KMS-11 (cell line): ENCODE measurements around the gene MCEMP1.

ENCODE experiments used
- H2AFZ ChIP-seq: fragments of 200-600 bp; sonication (generic); 2 replicates; pipeline ENCODE4 v1.6.1; 2016; ENCODE audit warnings: antibody characterized with exemption, mixed run types, low read depth
- H3K27ac ChIP-seq: fragments of 200-600 bp; sonication (generic); 2 replicates; pipeline ENCODE4 v1.6.1; 2016; ENCODE audit warnings: mild to moderate bottlenecking, mixed run types
- H3K27me3 ChIP-seq: fragments of 200-600 bp; sonication (generic); 2 replicates; pipeline ENCODE4 v1.6.1; 2017; ENCODE audit warnings: mild to moderate bottlenecking, low read depth, mixed run types, moderate library complexity; ENCODE audit not compliant: insufficient read depth
- H3K36me3 ChIP-seq: fragments of 200-600 bp; sonication (generic); 2 replicates; pipeline ENCODE4 v1.6.1; 2017; ENCODE audit warnings: mild to moderate bottlenecking, mixed run types; ENCODE audit not compliant: insufficient read depth
- H3K4me1 ChIP-seq: fragments of 200-600 bp; sonication (generic); 2 replicates; pipeline ENCODE4 v1.6.1; 2016; ENCODE audit warnings: mild to moderate bottlenecking, low read depth, mixed run types; ENCODE audit not compliant: poor library complexity, severe bottlenecking
- H3K4me2 ChIP-seq: fragments of 200-600 bp; sonication (generic); 2 replicates; pipeline ENCODE4 v1.7.0; 2016; ENCODE audit warnings: mild to moderate bottlenecking, mixed run types
- H3K4me3 ChIP-seq: fragments of 200-600 bp; sonication (generic); IDR thresholded peaks from 2 replicates; pipeline ENCODE4 v1.6.1; 2017; ENCODE audit warnings: low read depth, low read length, mixed read lengths; ENCODE audit not compliant: insufficient read depth
- H3K79me2 ChIP-seq: fragments of 200-600 bp; sonication (generic); 2 replicates; pipeline ENCODE4 v1.6.1; 2016; ENCODE audit warnings: low read depth, mixed run types; ENCODE audit not compliant: insufficient read depth
- H3K9ac ChIP-seq: fragments of 200-600 bp; sonication (generic); 2 replicates; pipeline ENCODE4 v1.6.1; 2016; ENCODE audit warnings: mild to moderate bottlenecking, mixed run types
- H4K20me1 ChIP-seq: fragments of 200-600 bp; sonication (generic); 2 replicates; pipeline ENCODE4 v1.6.1; 2016; ENCODE audit warnings: mild to moderate bottlenecking, mixed run types; ENCODE audit not compliant: insufficient read depth
- TF ChIP-seq, protein P1 (sequence below): fragments of 200-600 bp; sonication (generic); conservative IDR thresholded peaks from 2 replicates; pipeline ENCODE4 v1.6.1; 2017; ENCODE audit warnings: low read depth, mild to moderate bottlenecking, antibody characterized with exemption, low read length, moderate library complexity, mixed read lengths

Gene MCEMP1

DNA sequence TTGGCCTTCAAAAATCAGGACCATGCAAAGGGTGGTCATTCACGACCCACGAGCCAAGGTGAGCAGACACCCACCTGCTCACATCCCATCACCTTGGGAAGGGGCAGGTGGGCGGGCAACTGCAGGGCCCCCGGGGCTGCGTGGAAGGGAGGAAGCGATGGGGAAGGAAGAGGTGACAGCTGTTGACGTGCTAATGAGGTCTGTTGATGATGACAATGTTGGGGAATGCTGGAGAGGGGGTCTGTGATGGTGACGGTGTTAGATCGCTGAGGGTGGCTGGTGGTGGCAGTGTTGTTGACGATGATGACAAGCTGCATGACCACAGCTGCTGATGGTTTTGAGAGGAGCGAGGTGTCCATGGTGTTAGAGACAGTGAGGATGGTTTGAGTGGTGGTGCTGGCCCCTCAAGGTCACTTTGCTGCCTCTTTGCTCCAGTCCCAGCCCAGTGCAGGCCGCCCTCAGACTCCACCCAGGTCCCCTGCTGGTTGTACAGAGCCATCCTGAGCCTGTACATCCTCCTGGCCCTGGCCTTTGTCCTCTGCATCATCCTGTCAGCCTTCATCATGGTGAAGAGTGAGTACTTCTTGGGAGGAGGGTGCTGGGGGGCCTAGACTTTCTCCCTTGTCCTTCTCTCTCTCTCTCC is 900 bp downstream of the MCEMP1 start:
- Histone ChIP-seq H3K79me2 (no peaks in the 10 kb centered on the region), H4K20me1 (no peaks in the 10 kb centered on the region), H3K9ac (no peak overlapping the region), H3K36me3 (no peaks in the 10 kb centered on the region), H3K4me3 (no peak overlapping the region), H3K27me3 (peaks cover 49% of the 10 kb centered on the region), H3K4me1 (no peaks in the 10 kb centered on the region), H3K27ac (no peak overlapping the region), H2AFZ (no peak overlapping the region), H3K4me2 (no peak overlapping the region)
- TF ChIP-seq, protein P1, sequence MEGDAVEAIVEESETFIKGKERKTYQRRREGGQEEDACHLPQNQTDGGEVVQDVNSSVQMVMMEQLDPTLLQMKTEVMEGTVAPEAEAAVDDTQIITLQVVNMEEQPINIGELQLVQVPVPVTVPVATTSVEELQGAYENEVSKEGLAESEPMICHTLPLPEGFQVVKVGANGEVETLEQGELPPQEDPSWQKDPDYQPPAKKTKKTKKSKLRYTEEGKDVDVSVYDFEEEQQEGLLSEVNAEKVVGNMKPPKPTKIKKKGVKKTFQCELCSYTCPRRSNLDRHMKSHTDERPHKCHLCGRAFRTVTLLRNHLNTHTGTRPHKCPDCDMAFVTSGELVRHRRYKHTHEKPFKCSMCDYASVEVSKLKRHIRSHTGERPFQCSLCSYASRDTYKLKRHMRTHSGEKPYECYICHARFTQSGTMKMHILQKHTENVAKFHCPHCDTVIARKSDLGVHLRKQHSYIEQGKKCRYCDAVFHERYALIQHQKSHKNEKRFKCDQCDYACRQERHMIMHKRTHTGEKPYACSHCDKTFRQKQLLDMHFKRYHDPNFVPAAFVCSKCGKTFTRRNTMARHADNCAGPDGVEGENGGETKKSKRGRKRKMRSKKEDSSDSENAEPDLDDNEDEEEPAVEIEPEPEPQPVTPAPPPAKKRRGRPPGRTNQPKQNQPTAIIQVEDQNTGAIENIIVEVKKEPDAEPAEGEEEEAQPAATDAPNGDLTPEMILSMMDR = no peak

DNA sequence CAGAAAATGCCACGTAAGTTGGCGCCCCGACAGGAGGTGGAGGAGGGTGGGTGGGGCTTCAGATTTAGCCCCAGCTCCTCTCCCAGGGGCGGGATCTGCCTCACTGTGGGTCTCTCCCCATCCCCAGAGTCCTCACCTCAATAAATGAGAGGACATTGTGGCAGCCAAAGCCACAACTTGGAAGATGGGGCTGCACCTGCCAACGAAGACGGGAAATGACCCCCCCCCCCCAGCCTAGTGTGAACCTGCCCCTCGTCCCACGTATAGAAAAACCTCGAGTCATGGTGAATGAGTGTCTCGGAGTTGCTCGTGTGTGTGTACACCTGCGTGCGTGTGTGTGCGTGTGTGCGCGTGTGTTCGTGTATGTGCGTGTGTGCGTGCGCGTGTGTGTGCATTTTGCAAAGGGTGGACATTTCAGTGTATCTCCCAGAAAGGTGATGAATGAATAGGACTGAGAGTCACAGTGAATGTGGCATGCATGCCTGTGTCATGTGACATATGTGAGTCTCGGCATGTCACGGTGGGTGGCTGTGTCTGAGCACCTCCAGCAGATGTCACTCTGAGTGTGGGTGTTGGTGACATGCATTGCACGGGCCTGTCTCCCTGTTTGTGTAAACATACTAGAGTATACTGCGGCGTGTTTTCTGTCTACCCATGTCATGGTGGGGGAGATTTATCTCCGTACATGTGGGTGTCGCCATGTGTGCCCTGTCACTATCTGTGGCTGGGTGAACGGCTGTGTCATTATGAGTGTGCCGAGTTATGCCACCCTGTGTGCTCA is 2.3 kb downstream of the MCEMP1 start:
- H3K36me3 ChIP-seq = no peaks in the 10 kb centered on the region
- no peaks in the 10 kb centered on the region for H3K79me2 ChIP-seq
- H2AFZ ChIP-seq = no peak overlapping the region
- no peak overlapping the region for H3K4me2 ChIP-seq
- H3K9ac ChIP-seq = no peak overlapping the region
- H3K4me3 ChIP-seq = no peak overlapping the region
- no peaks in the 10 kb centered on the region for H4K20me1 ChIP-seq
- H3K27ac ChIP-seq = no peak overlapping the region
- no peaks in the 10 kb centered on the region for H3K4me1 ChIP-seq
- TF ChIP-seq, protein P1 = no peak
- H3K27me3 ChIP-seq = peaks cover 40% of the 10 kb centered on the region

DNA sequence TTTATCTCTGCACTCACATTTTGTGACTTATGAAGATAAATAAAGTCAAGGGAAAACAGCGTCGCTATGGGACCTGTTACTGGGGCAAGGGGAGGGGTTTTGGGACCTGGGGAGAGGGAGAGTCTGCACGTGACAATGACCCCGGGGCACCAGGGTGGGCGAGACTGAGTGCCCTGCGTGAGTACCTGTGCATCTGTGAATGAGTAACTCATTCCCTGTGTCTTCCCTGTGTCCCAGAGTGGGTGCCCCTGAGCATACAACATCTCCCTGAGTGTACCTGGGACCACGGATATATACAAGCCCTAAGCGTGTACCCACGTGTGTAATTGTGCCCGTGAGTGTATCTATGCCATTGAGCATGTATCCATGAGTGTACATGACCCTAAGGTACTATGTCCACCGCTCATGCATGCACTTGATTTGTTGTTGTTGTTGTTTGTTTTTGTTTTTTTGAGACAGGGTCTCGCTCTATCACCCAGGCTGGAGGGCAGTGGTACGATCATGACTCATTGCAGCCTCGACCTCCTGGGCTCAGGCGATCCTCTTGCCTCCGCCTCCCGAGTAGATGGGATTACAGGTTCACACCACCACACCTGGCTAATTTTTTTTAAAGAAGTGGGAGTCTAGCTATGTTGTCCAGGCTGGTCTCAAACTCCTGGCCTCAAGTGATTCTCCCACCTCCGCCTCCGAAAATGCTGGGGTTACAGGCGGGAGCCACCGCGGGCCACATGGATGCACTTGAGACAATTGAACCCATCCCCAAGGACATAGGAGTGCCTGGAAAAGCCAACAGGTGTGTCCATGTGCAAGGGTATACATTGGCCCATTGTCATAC is 3.1 kb downstream of the MCEMP1 start:
- peak overlapping the region; percentile 39 for H3K4me2 ChIP-seq
- no peaks in the 10 kb centered on the region for H3K4me1 ChIP-seq
- H3K27me3 ChIP-seq = peaks cover 33% of the 10 kb centered on the region
- no peak overlapping the region for H3K27ac ChIP-seq
- H3K36me3 ChIP-seq = no peaks in the 10 kb centered on the region
- H4K20me1 ChIP-seq = no peaks in the 10 kb centered on the region
- H3K4me3 ChIP-seq = no peak overlapping the region
- H3K79me2 ChIP-seq = no peaks in the 10 kb centered on the region
- TF ChIP-seq, protein P1 = no peak
- peak overlapping the region; percentile 93 for H2AFZ ChIP-seq
- H3K9ac ChIP-seq = no peak overlapping the region; the same call in 1 of the 2 replicates

DNA sequence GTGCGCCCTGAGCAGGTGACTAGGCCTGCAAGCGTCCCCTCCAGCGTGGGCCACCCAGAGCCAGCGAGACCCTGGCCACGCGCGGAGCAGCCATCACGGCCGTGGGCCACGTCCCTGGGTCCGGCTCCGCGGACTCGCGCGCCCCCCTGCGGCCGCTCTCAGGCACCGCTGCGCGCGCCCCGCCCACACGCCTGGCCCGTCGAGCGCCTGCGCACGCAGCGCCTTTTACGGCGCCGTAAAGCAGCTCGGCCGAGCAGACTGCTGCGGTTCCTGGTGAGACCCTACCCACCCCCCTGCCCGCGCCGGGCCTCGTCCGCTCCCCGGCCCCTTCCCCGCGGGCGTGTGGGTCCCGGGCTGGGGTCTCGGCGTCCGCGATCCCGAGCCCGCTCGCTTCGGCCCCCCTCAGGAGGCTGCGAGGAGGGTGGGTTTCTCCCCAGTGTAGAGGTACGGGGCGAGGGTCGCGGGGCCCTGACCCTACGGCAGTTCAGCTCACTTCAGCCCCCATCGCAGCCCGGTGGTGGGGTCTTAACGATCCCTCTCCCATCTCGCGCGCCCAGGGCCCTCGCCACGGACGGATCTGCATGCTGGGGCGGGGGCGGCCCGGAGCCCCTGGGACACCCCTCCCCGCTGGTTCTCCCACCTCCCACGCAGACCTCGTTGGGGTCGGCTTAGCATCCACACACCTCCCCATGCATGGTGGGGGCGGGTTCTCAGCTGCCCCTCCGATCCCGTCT is 3.9 kb downstream of the MCEMP1 start, which contains the start of gene TRAPPC5:
TSS of gene TRAPPC5 (plus strand) at position 228 of the 734 bp plus-strand sequence. CDS start 1,421 bp downstream, outside the sequence.
- Histone ChIP-seq H4K20me1 (no peaks in the 10 kb centered on the region), H3K36me3 (no peaks in the 10 kb centered on the region), H3K4me3 (no peak within 1 kb of the TSS), H3K27ac (no peak within 1 kb of the TSS), H3K27me3 (peaks cover 27% of the 10 kb centered on the region), H3K9ac (peak within 1 kb of the TSS; percentile 70; the same call in 1 of the 2 replicates), H3K4me2 (peak within 1 kb of the TSS; percentile 78), H3K79me2 (no peaks in the 10 kb centered on the region), H3K4me1 (no peaks in the 10 kb centered on the region), H2AFZ (peak within 1 kb of the TSS; percentile 93)
- TF ChIP-seq, protein P1 = peak; percentile 84
